ENCODE measurements around the gene CHAD.

- TF ChIP-seq GATA3 (IDR thresholded peaks at IDR 0.05; ENCODE audit: low read depth, low read length) (no peak), GATA2 (IDR thresholded peaks at IDR 0.05; ENCODE audit: low read depth, low read length) (no peak)
Observed at GRCh38 chr17:50484386-50485155, 15.9 kb upstream of the CHAD start.

Measured in SH-SY5Y (cell line).